Transverse colon (tissue), 4 donors: ENCODE data around the gene AP3B1.

Experiments used
- POLR2A ChIP-seq: fragments of 450-650 bp; IDR thresholded peaks from one replicate; pipeline ENCODE4 v1.6.1; 2016; ENCODE audit warnings: antibody characterized with exemption, mild to moderate bottlenecking, moderate library complexity
- POLR2AphosphoS5 ChIP-seq, 3 donors: sonication (generic); formaldehyde crosslinking; IDR thresholded peaks; one replicate each; pipeline ENCODE4 v1.6.1; 2016; ENCODE audit warnings: antibody characterized with exemption in 3 of 3
- TF ChIP-seq, protein P1 (sequence below), 5 experiments: fragments of 200-600 bp in 3 of 5; fragments of 450-650 bp in 2 of 5; sonication (generic) in 3 of 5; IDR thresholded peaks; 1 replicate in 2 of 5; 2 replicates in 3 of 5; pipeline ENCODE4 v1.5.1; 2016 to 2017; ENCODE audit warnings: antibody characterized with exemption in 5 of 5, inconsistent platforms in 3 of 5, mild to moderate bottlenecking in 2 of 5, moderate library complexity in 1 of 5

DNA sequence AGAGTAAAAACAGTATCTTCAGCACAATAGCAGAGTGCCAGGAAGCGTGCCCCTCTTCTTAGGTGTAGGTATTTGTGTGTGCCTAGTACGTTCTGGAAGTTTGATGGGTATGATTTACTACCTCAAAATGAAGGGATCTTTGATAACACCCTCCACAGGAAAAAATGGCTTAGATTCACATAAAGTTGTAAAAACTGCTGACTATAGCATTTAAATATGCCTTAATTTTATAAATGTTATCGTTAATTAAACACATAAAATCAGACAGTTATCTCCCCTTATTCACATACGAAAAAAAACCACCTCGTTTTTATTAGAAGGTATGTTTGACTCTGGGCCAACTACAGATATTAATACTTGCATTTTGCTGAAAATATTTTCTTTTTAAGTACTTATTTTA is 274.8 kb downstream of the AP3B1 start:
- TF ChIP-seq, protein P1, sequence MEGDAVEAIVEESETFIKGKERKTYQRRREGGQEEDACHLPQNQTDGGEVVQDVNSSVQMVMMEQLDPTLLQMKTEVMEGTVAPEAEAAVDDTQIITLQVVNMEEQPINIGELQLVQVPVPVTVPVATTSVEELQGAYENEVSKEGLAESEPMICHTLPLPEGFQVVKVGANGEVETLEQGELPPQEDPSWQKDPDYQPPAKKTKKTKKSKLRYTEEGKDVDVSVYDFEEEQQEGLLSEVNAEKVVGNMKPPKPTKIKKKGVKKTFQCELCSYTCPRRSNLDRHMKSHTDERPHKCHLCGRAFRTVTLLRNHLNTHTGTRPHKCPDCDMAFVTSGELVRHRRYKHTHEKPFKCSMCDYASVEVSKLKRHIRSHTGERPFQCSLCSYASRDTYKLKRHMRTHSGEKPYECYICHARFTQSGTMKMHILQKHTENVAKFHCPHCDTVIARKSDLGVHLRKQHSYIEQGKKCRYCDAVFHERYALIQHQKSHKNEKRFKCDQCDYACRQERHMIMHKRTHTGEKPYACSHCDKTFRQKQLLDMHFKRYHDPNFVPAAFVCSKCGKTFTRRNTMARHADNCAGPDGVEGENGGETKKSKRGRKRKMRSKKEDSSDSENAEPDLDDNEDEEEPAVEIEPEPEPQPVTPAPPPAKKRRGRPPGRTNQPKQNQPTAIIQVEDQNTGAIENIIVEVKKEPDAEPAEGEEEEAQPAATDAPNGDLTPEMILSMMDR (IDR thresholded peaks at IDR 0.05), result no peak
- TF ChIP-seq POLR2A (no peak), POLR2AphosphoS5 (IDR thresholded peaks at IDR 0.05) (no peak)
